DOHH2 (cell line): Measurements from ENCODE around the gene CPA5.

ENCODE experiments used
- EZH2phosphoT487 ChIP-seq: fragments of 200-600 bp; sonication (generic); IDR thresholded peaks from 2 replicates; pipeline ENCODE4 v1.6.1; 2017; ENCODE audit warnings: borderline replicate concordance, mild to moderate bottlenecking, antibody characterized with exemption, low read length, moderate library complexity, mixed read lengths
- TF ChIP-seq, protein P1 (sequence below): fragments of 200-600 bp; sonication (generic); IDR thresholded peaks from one replicate; pipeline ENCODE4 v1.5.1; 2014; ENCODE audit warnings: antibody characterized with exemption, mild to moderate bottlenecking, low read depth, low read length; ENCODE audit not compliant: poor library complexity, severe bottlenecking

DNA sequence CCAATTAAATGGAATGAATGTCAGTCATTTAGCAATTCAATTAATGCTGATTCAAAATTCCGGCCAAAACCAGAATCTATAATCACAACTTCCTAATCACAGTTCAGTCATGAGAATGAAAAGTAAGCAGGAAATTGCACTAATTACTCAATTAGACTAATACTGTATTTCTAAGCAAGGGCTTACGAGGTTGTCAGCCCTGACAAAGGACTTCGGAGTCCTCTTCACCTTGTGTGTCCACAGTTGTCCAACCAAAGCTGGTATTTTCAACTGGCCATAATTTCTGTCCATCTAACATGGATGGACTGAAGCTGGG, 53.1 kb downstream of the CPA5 start:
- TF ChIP-seq, protein P1, sequence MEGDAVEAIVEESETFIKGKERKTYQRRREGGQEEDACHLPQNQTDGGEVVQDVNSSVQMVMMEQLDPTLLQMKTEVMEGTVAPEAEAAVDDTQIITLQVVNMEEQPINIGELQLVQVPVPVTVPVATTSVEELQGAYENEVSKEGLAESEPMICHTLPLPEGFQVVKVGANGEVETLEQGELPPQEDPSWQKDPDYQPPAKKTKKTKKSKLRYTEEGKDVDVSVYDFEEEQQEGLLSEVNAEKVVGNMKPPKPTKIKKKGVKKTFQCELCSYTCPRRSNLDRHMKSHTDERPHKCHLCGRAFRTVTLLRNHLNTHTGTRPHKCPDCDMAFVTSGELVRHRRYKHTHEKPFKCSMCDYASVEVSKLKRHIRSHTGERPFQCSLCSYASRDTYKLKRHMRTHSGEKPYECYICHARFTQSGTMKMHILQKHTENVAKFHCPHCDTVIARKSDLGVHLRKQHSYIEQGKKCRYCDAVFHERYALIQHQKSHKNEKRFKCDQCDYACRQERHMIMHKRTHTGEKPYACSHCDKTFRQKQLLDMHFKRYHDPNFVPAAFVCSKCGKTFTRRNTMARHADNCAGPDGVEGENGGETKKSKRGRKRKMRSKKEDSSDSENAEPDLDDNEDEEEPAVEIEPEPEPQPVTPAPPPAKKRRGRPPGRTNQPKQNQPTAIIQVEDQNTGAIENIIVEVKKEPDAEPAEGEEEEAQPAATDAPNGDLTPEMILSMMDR = no peak
- no peak for TF ChIP-seq EZH2phosphoT487
